ENCODE measurements around the gene RPH3AL.

- no peak for TF ChIP-seq CTCF (IDR thresholded peaks at IDR 0.05)
- no peak for TF ChIP-seq POLR2A (IDR thresholded peaks at IDR 0.05)
Measured at GRCh38 chr17:390025-390424, 37.4 kb upstream of the RPH3AL start.

All from testis (tissue), 2 donors.